GM12873 (cell line): ENCODE measurements around the gene OR51B4.

Experiments used
- TF ChIP-seq, protein P1 (sequence below): IDR thresholded peaks from 2 replicates; pipeline ENCODE4 v1.5.1; 2012; ENCODE audit warnings: low read depth, mild to moderate bottlenecking, moderate library complexity, low read length, control low read depth; ENCODE audit not compliant: insufficient read depth; ENCODE audit errors: missing control alignments

Gene OR51B4

DNA sequence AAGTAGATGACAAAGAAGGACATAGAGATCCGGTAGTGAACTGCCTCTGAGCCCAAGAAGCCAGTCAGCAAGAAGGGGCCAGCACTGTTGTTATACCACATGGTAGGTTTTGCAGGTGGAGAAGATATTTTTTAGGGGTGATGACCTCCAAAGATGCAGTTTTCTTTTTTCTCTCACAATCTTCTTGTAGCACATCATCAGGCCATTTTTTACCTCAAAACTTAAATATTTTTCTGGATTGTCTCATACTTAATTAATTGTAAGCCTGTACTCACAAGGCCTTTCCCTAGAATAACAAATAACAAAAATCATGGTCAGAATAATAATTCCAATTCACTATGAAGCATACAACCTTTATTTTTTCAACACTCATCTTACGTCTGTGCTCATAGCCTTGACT is at the start of gene OR51B4:
Gene OR51B4, minus strand, starts transcription at position 101 of the 400 bp plus-strand sequence. Its CDS starts 0 bp downstream, at position 101.
- TF ChIP-seq, protein P1, sequence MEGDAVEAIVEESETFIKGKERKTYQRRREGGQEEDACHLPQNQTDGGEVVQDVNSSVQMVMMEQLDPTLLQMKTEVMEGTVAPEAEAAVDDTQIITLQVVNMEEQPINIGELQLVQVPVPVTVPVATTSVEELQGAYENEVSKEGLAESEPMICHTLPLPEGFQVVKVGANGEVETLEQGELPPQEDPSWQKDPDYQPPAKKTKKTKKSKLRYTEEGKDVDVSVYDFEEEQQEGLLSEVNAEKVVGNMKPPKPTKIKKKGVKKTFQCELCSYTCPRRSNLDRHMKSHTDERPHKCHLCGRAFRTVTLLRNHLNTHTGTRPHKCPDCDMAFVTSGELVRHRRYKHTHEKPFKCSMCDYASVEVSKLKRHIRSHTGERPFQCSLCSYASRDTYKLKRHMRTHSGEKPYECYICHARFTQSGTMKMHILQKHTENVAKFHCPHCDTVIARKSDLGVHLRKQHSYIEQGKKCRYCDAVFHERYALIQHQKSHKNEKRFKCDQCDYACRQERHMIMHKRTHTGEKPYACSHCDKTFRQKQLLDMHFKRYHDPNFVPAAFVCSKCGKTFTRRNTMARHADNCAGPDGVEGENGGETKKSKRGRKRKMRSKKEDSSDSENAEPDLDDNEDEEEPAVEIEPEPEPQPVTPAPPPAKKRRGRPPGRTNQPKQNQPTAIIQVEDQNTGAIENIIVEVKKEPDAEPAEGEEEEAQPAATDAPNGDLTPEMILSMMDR: no peak

DNA sequence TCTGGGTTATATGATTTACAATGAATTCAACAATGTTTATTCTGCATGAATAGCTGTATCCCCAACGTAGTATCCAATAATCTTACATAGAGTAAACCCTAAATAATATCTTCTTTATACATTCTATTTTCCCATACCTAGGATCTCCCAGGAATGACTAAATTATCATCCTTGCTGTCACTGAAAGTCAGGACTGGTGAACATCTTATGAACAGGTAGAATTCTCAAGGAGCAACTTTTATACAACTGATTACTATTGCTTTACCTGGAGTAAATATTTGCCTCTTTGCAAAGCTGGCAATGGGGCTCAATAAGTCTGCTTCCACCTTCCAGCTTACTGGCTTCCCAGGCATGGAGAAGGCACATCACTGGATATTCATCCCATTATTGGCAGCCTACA is 49.5 kb upstream of the OR51B4 start, which contains the start of gene OR51B6:
Gene OR51B6, plus strand, starts transcription at position 301 of the 400 bp plus-strand sequence. Its CDS starts 0 bp downstream, at position 301.
- TF ChIP-seq, protein P1: no peak

- TF ChIP-seq, protein P1: no peak
Observed at GRCh38 chr11:5349550-5349949, 47.8 kb upstream of the OR51B4 start.

GRCh38 chr11:5348551-5349194 is 46.9 kb upstream of the OR51B4 start:
- TF ChIP-seq, protein P1: no peak

GRCh38 chr11:5345831-5346230 is 44.1 kb upstream of the OR51B4 start:
- TF ChIP-seq, protein P1: no peak

DNA sequence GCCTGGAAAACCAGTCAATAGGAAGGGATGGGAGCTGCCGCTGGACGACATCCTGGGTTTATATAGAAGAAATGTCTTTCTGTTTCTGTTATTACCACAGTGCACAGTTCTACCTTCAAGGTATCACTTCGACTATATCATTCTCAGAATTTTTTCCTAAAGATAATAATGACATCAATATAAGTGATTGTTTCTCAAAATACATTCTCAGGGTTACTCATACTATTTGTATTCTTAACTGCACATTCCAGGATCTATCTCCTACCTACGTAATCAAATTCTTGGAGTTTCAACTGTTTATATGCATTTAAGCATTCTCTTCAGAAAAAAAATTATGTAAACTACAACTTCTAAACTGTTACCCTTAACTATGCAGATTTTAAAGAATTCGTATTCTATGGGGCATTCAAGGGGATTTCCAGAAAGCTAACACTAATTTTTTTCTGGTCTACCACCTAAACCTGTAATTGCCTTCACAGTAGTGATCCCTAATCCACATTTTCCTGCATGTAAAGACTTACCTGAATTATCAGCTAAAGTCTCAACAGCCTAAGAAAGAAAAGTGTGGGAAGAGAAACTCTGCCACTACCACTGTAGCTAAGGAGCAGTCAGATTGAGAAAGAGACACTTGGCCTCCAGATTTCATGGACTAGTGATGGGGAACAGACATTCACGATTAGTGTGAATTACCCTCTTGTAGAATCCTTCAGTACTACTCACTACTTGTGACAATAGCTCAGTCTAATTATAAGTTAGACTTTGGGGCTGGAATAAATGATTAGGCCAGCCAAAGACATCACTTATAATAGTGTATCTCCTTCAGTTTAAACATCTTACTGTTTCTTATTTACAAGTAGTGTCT is 42.0 kb upstream of the OR51B4 start, which contains the start of gene OR51B5:
Gene OR51B5, minus strand, starts transcription at position 51 of the 862 bp plus-strand sequence. Its CDS starts 0 bp downstream, at position 51.
- TF ChIP-seq, protein P1: no peak

GRCh38 chr11:5339771-5340322 is 38.1 kb upstream of the OR51B4 start:
- TF ChIP-seq, protein P1: no peak
